IPS-11a (cell line): ENCODE measurements around the gene ALX4.

Source experiments
- H3K4me3 ChIP-seq: one replicate; pipeline ENCODE4 v1.5.1; 2013; ENCODE audit warnings: low read depth, low read length, control low read depth

ALX4 gene

DNA sequence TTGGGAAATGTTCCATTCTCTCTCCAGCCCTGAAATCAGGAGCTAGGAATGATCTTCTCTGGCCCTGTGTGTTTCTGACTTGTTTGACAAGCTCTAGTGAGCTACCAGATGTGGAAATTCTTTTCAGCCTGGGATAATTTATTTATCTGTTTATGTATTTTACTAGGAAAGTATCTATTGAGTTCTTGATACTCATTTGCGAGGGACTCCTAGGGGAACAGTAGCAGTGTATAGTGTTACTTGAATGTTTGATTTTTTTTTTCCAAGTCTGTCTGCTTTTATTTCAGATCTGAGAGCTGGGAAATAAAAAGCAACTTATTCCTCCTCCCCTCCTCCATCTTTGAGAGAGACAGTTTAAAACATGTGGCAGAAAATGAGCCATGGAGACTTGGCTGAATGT lies 92.5 kb downstream of the ALX4 start:
- H3K4me3 ChIP-seq = no peak overlapping the region

- no peak overlapping the region for H3K4me3 ChIP-seq
These were observed 96.8 kb downstream of the ALX4 start for GRCh38 chr11:44213148-44213547.

DNA sequence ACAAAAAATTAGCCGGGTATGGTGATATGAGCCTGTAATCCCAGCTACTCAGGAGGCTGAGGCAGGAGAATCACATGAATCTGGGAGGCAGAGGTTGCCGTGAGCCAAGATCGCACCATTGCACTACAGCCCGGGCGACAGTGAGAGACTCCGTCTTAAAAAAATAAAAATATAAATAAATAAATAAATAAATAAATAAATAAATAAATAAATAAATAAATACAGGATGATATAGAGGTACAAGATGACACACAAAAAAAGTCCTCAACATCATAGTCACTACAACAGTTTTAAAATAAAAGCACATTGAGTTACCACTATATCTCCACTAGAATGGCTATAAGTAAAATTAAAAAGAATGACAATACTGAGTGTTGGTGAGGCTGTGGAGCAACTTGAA lies 97.8 kb downstream of the ALX4 start:
- no peak overlapping the region for H3K4me3 ChIP-seq
